ENCODE data around the gene IRF4.

The IRF4 gene

DNA sequence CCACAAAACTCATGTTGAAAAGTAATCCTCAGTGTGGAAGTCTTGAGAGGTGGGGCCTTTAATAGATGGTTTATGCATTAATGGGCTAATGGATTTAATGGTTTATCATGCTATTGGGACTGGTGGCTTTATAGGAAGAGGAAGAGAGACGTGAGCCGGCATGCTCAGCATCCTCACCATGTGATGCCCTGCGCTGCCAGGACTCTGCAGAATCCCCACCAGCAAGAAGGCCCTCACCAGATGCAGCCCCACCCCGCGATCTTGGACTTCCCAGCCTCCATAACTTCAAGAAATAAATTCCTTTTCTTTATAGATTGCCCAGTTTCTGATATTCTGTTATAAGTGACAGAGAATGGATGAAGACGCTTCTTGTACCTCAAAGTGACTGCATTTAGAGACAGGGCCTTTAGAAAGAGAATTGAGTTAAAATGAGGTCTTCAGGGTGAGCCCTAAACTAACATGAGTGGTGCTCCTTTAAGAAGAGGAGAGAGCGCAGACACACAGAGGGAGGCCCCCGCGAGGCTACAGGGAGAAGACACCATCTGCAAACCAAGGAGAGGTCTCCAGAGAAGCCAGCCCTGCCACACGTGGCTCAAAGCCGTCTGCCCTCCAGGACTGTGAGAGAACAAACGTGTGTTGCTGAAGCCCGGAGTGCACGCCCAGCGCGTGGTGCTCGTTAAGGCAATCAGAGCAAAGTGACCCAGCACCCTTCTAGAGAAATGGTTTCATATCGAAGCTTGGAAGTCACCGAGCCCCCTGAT, 56.9 kb downstream of the IRF4 start:
- ATAC-seq, result no peak
- TF ChIP-seq ARNTL (CRISPR knock-in tag; IDR thresholded peaks at IDR 0.05; ENCODE audit: borderline replicate concordance, low read depth) (no peak), CSDC2 (CRISPR knock-in tag; IDR thresholded peaks at IDR 0.05) (no peak), SNAI2 (CRISPR knock-in tag; IDR thresholded peaks at IDR 0.05) (no peak), ZFP3 (CRISPR knock-in tag; IDR thresholded peaks at IDR 0.05) (no peak), ZNF565 (CRISPR knock-in tag; conservative IDR thresholded peaks at IDR 0.05; ENCODE audit: low read depth) (no peak), GLIS3 (CRISPR knock-in tag; IDR thresholded peaks at IDR 0.05) (no peak)
- TF ChIP-seq, protein P1, sequence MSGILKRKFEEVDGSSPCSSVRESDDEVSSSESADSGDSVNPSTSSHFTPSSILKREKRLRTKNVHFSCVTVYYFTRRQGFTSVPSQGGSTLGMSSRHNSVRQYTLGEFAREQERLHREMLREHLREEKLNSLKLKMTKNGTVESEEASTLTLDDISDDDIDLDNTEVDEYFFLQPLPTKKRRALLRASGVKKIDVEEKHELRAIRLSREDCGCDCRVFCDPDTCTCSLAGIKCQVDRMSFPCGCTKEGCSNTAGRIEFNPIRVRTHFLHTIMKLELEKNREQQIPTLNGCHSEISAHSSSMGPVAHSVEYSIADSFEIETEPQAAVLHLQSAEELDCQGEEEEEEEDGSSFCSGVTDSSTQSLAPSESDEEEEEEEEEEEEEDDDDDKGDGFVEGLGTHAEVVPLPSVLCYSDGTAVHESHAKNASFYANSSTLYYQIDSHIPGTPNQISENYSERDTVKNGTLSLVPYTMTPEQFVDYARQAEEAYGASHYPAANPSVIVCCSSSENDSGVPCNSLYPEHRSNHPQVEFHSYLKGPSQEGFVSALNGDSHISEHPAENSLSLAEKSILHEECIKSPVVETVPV (CRISPR knock-in tag; IDR thresholded peaks at IDR 0.05), result no peak
- TF ChIP-seq, protein P2, sequence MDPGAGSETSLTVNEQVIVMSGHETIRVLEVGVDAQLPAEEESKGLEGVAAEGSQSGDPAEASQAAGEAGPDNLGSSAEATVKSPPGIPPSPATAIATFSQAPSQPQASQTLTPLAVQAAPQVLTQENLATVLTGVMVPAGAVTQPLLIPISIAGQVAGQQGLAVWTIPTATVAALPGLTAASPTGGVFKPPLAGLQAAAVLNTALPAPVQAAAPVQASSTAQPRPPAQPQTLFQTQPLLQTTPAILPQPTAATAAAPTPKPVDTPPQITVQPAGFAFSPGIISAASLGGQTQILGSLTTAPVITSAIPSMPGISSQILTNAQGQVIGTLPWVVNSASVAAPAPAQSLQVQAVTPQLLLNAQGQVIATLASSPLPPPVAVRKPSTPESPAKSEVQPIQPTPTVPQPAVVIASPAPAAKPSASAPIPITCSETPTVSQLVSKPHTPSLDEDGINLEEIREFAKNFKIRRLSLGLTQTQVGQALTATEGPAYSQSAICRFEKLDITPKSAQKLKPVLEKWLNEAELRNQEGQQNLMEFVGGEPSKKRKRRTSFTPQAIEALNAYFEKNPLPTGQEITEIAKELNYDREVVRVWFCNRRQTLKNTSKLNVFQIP (CRISPR knock-in tag; IDR thresholded peaks at IDR 0.05; ENCODE audit: borderline replicate concordance, low read depth), result no peak
- TF ChIP-seq, protein P3, sequence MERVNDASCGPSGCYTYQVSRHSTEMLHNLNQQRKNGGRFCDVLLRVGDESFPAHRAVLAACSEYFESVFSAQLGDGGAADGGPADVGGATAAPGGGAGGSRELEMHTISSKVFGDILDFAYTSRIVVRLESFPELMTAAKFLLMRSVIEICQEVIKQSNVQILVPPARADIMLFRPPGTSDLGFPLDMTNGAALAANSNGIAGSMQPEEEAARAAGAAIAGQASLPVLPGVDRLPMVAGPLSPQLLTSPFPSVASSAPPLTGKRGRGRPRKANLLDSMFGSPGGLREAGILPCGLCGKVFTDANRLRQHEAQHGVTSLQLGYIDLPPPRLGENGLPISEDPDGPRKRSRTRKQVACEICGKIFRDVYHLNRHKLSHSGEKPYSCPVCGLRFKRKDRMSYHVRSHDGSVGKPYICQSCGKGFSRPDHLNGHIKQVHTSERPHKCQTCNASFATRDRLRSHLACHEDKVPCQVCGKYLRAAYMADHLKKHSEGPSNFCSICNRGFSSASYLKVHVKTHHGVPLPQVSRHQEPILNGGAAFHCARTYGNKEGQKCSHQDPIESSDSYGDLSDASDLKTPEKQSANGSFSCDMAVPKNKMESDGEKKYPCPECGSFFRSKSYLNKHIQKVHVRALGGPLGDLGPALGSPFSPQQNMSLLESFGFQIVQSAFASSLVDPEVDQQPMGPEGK (CRISPR knock-in tag; IDR thresholded peaks at IDR 0.05; ENCODE audit: borderline replicate concordance), result no peak

DNA sequence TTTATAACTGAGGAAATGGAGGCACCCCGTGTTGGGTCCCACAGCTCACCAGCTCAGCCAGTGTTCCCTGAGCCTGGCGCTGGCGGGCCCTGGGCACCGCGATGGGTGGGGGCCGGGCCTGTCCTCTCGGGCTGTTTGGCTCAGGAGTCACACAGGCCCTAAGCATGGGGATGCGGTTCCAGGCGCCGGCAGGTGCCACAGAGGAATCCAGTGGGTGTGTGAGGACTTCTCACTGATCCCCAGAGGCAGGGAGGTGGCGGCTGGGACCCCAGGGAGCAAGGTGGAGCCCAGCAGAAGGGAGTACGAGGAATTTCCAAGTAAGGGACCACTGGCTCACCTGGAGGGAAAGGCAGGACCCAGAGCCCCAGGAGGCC, 57.5 kb downstream of the IRF4 start:
- ATAC-seq, result no peak
- no peak for TF ChIP-seq ZFP30 (CRISPR knock-in tag; IDR thresholded peaks at IDR 0.05)

DNA sequence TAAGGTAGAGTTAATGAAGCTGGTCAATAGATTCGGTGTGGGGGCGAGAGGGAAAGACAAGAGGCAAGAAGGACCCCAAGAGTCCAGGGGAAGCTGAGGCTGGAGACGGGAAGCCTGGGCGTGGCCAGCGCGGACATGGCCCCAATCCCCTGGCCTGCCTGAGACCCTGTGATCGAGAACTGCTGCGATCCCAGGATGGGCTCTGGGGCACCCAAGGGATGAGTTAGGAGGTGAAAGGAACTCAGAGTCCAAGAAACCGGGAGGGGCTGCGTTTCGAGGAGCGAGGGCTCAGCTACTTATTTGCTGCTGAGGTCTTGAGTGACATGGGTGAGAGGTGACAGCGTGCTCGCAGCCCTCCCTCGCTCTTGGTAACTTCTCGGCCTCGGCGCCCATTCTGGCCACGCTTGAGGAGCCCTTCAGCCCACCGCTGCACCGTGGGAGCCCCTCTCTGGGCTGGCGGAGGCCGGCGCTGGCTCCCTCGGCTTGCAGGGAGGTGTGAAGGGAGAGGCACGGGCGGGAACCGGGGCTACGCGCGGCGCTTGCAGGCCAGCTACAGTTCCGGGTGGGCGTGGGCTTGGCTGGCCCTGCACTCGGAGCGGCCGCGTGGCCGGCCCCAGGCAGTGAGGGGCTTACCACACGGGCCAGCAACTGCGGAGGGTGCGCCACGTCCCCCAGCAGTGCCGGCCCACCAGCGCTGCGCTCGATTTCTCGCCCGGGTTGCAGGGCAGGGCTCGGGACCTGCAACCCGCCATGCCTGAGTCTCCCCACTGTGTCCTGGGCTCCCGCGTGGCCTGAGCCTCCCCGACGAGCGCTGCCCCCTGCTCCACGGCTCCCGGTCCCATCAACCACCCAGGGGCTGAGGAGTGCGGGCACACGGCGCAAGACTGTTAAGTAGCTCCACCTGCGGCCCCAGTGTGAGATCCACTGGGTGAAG, 58.2 kb downstream of the IRF4 start:
- no peak for ATAC-seq
- TF ChIP-seq ESRRG (CRISPR knock-in tag; IDR thresholded peaks at IDR 0.05) (no peak), ZNF70 (CRISPR knock-in tag; IDR thresholded peaks at IDR 0.05) (no peak), ZNF8 (CRISPR knock-in tag; IDR thresholded peaks at IDR 0.05) (no peak), PPARA (CRISPR knock-in tag; IDR thresholded peaks at IDR 0.05; ENCODE audit: borderline replicate concordance) (no peak), ZFP30 (CRISPR knock-in tag; IDR thresholded peaks at IDR 0.05) (no peak), ISL1 (CRISPR knock-in tag; IDR thresholded peaks at IDR 0.05) (no peak), ZFP3 (CRISPR knock-in tag; IDR thresholded peaks at IDR 0.05) (no peak), OSR1 (CRISPR knock-in tag; IDR thresholded peaks at IDR 0.05) (no peak), CSDC2 (CRISPR knock-in tag; IDR thresholded peaks at IDR 0.05) (no peak), TCF4 (CRISPR knock-in tag; IDR thresholded peaks at IDR 0.05; ENCODE audit: borderline replicate concordance) (no peak), BACH2 (CRISPR knock-in tag; IDR thresholded peaks at IDR 0.05; ENCODE audit: borderline replicate concordance) (no peak), ZC3H10 (CRISPR knock-in tag; IDR thresholded peaks at IDR 0.05) (no peak)
- TF ChIP-seq, protein P4, sequence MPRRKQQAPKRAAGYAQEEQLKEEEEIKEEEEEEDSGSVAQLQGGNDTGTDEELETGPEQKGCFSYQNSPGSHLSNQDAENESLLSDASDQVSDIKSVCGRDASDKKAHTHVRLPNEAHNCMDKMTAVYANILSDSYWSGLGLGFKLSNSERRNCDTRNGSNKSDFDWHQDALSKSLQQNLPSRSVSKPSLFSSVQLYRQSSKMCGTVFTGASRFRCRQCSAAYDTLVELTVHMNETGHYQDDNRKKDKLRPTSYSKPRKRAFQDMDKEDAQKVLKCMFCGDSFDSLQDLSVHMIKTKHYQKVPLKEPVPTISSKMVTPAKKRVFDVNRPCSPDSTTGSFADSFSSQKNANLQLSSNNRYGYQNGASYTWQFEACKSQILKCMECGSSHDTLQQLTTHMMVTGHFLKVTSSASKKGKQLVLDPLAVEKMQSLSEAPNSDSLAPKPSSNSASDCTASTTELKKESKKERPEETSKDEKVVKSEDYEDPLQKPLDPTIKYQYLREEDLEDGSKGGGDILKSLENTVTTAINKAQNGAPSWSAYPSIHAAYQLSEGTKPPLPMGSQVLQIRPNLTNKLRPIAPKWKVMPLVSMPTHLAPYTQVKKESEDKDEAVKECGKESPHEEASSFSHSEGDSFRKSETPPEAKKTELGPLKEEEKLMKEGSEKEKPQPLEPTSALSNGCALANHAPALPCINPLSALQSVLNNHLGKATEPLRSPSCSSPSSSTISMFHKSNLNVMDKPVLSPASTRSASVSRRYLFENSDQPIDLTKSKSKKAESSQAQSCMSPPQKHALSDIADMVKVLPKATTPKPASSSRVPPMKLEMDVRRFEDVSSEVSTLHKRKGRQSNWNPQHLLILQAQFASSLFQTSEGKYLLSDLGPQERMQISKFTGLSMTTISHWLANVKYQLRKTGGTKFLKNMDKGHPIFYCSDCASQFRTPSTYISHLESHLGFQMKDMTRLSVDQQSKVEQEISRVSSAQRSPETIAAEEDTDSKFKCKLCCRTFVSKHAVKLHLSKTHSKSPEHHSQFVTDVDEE (CRISPR knock-in tag; IDR thresholded peaks at IDR 0.05), result no peak
- TF ChIP-seq, protein P1 (CRISPR knock-in tag; IDR thresholded peaks at IDR 0.05), result no peak
- TF ChIP-seq, protein P3 (CRISPR knock-in tag; IDR thresholded peaks at IDR 0.05; ENCODE audit: borderline replicate concordance), result no peak
- TF ChIP-seq, protein P5, sequence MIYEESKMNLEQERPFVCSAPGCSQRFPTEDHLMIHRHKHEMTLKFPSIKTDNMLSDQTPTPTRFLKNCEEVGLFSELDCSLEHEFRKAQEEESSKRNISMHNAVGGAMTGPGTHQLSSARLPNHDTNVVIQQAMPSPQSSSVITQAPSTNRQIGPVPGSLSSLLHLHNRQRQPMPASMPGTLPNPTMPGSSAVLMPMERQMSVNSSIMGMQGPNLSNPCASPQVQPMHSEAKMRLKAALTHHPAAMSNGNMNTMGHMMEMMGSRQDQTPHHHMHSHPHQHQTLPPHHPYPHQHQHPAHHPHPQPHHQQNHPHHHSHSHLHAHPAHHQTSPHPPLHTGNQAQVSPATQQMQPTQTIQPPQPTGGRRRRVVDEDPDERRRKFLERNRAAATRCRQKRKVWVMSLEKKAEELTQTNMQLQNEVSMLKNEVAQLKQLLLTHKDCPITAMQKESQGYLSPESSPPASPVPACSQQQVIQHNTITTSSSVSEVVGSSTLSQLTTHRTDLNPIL (CRISPR knock-in tag; IDR thresholded peaks at IDR 0.05; ENCODE audit: low read depth), result no peak
- TF ChIP-seq, protein P2 (CRISPR knock-in tag; IDR thresholded peaks at IDR 0.05; ENCODE audit: borderline replicate concordance, low read depth), result no peak

Measured in SK-N-SH treated with all-trans-retinoic acid at 6 μM for 48 hours (cell line).